Hepatocyte (in vitro differentiated cells): ENCODE data around the gene DNMT3A. TPM values are rescaled to one million over a fixed set of nuclear protein-coding genes. Genes with fewer than 3 reads are reported as not detected.

ENCODE experiments used
- DNase-seq: peaks from one replicate; pipeline ENCODE4 v3.0.0-alpha.2; 2016; ENCODE audit warnings: low spot score
- H2AFZ ChIP-seq: fragments of 200-600 bp; sonication (generic); 2 replicates; pipeline ENCODE4 v1.6.0; 2016; ENCODE audit warnings: antibody characterized with exemption, mild to moderate bottlenecking
- H3K27ac ChIP-seq: fragments of 200-600 bp; sonication (generic); 2 replicates; pipeline ENCODE4 v1.5.1; 2016; ENCODE audit warnings: mild to moderate bottlenecking
- H3K27me3 ChIP-seq: fragments of 200-600 bp; sonication (generic); 2 replicates; pipeline ENCODE4 v1.6.1; 2016
- H3K36me3 ChIP-seq: fragments of 200-600 bp; sonication (generic); replicated peaks from 2 replicates; pipeline ENCODE4 v1.5.1; 2016; ENCODE audit warnings: low read depth; ENCODE audit not compliant: insufficient read depth
- H3K4me1 ChIP-seq: fragments of 200-600 bp; sonication (generic); 2 replicates; pipeline ENCODE4 v1.5.1; 2016; ENCODE audit warnings: mild to moderate bottlenecking, moderate library complexity; ENCODE audit not compliant: insufficient read depth
- H3K4me2 ChIP-seq: fragments of 200-600 bp; sonication (generic); 2 replicates; pipeline ENCODE4 v1.6.0; 2016
- H3K4me3 ChIP-seq: fragments of 200-600 bp; sonication (generic); 2 replicates; pipeline ENCODE4 v1.5.1; 2016; ENCODE audit warnings: mild to moderate bottlenecking
- H3K79me2 ChIP-seq: fragments of 200-600 bp; sonication (generic); 2 replicates; pipeline ENCODE4 v1.6.0; 2017; ENCODE audit warnings: mild to moderate bottlenecking
- H3K9me2 ChIP-seq: fragments of 200-600 bp; sonication (generic); replicated peaks from 2 replicates; pipeline ENCODE4 v1.6.0; 2017; ENCODE audit warnings: mild to moderate bottlenecking; ENCODE audit not compliant: insufficient read depth
- H3K9me3 ChIP-seq: fragments of 200-600 bp; sonication (generic); 2 replicates; pipeline ENCODE4 v1.5.1; 2016; ENCODE audit warnings: low read depth, mild to moderate bottlenecking
- H4K20me1 ChIP-seq: fragments of 200-600 bp; sonication (generic); 2 replicates; pipeline ENCODE4 v1.6.0; 2016; ENCODE audit warnings: mild to moderate bottlenecking; ENCODE audit not compliant: insufficient read depth, poor library complexity, severe bottlenecking
- EZH2 ChIP-seq: fragments of 200-600 bp; sonication (generic); IDR thresholded peaks from 2 replicates; pipeline ENCODE4 v1.6.1; 2016; ENCODE audit warnings: antibody characterized with exemption, mild to moderate bottlenecking, borderline replicate concordance
- EZH2phosphoT487 ChIP-seq: fragments of 200-600 bp; sonication (generic); IDR thresholded peaks from one replicate; pipeline ENCODE4 v1.6.1; 2018; ENCODE audit warnings: antibody characterized with exemption, mild to moderate bottlenecking, low read depth, moderate library complexity; ENCODE audit not compliant: unreplicated experiment, severe bottlenecking
- WGBS: methylation state at CpG from one replicate; pipeline ENCODE4 v1.1.6; 2016; ENCODE audit warnings: low lambda C conversion rate; ENCODE audit errors: missing lambda C conversion rate; 5-methylcytosine and 5-hydroxymethylcytosine counted together
- polyA plus RNA-seq: library from polyadenylated mRNA; unstranded; fragments of >200 nt; fragmentation: Nextera tagmentation; extraction: Ambion mirVana; gene quantifications from 2 replicates; pipeline ENCODE4 v1.2.1, GENCODE V29; 2016
- total RNA-seq: library from RNA; depleted of rRNA; stranded (reverse); fragments of >200 nt; gene quantifications from 2 replicates; pipeline ENCODE4 v1.2.3, GENCODE V29; 2014
- TF ChIP-seq, protein P1 (sequence below): fragments of 200-600 bp; sonication (generic); IDR thresholded peaks from 2 replicates; pipeline ENCODE4 v1.5.1; 2016; ENCODE audit warnings: antibody characterized with exemption, mild to moderate bottlenecking; ENCODE audit not compliant: poor library complexity

Gene DNMT3A
- total and polyA plus RNA-seq, 2 experiments from 2014 or later = 28.3 to 43.8 TPM

DNA sequence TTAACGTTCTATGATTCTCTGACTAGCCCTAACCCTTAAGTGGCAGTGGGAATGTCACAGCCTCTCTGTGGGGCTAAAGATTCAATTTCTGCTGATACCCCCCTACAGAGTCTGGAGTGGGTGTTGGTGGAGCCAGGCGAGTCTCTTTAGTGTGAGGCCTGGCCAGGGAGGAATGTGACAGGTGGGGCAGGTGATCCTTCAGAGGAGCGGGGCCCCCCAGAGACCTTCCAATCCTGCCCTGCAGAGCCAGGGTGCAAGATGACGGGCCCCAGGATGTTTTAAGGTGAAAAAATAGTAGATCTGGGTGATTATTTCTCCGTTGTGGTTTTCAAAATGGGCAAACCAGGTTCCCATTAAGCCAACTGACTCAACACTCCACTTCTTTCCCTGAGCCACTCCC is 28.2 kb upstream of the DNMT3A start:
- Histone ChIP-seq H2AFZ (no peak overlapping the region), H3K36me3 (no peaks in the 10 kb centered on the region), H3K4me3 (no peak overlapping the region), H3K27me3 (no peaks in the 10 kb centered on the region), H4K20me1 (no peaks in the 10 kb centered on the region), H3K27ac (peak overlapping the region; percentile 92), H3K79me2 (no peaks in the 10 kb centered on the region), H3K9me3 (no peaks in the 10 kb centered on the region), H3K4me1 (peaks cover 18% of the 10 kb centered on the region), H3K9me2 (no peaks in the 10 kb centered on the region), H3K4me2 (no peak overlapping the region)
- TF ChIP-seq EZH2phosphoT487 (no peak), EZH2 (no peak)
- TF ChIP-seq, protein P1, sequence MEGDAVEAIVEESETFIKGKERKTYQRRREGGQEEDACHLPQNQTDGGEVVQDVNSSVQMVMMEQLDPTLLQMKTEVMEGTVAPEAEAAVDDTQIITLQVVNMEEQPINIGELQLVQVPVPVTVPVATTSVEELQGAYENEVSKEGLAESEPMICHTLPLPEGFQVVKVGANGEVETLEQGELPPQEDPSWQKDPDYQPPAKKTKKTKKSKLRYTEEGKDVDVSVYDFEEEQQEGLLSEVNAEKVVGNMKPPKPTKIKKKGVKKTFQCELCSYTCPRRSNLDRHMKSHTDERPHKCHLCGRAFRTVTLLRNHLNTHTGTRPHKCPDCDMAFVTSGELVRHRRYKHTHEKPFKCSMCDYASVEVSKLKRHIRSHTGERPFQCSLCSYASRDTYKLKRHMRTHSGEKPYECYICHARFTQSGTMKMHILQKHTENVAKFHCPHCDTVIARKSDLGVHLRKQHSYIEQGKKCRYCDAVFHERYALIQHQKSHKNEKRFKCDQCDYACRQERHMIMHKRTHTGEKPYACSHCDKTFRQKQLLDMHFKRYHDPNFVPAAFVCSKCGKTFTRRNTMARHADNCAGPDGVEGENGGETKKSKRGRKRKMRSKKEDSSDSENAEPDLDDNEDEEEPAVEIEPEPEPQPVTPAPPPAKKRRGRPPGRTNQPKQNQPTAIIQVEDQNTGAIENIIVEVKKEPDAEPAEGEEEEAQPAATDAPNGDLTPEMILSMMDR = no peak
- WGBS = 86% methylated on average over 5 of the region's 5 CpGs
- DNase-seq = no peak

DNA sequence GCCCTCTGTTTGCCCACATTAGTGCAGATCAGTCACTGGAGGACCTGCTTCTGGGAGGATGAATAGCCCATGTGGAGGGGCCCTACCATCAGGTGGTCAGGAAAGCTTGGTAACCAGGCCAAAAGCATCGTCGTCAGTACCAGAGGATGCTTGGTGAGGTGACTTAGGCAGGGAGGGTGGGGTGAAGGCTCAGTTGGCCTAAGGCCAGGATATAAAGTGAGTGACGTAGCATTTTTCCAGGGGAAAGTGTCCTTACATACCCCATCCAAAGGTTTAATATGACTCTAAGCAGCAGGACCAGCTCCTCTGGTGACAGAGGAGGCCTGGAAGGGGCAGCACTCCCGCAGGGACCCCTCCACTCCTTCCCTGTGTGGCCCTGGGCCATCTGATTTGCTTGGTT is 27.7 kb upstream of the DNMT3A start:
- Histone ChIP-seq H3K4me1 (peaks cover 18% of the 10 kb centered on the region), H3K27ac (peak overlapping the region; percentile 92), H3K4me3 (no peak overlapping the region), H3K79me2 (no peaks in the 10 kb centered on the region), H4K20me1 (no peaks in the 10 kb centered on the region), H3K9me2 (no peaks in the 10 kb centered on the region), H2AFZ (no peak overlapping the region), H3K36me3 (no peaks in the 10 kb centered on the region), H3K4me2 (no peak overlapping the region), H3K9me3 (no peaks in the 10 kb centered on the region), H3K27me3 (no peaks in the 10 kb centered on the region)
- no peak for DNase-seq
- TF ChIP-seq EZH2phosphoT487 (no peak), EZH2 (no peak)
- TF ChIP-seq, protein P1 = no peak
- 78% methylated on average over 4 of the region's 4 CpGs for WGBS

DNA sequence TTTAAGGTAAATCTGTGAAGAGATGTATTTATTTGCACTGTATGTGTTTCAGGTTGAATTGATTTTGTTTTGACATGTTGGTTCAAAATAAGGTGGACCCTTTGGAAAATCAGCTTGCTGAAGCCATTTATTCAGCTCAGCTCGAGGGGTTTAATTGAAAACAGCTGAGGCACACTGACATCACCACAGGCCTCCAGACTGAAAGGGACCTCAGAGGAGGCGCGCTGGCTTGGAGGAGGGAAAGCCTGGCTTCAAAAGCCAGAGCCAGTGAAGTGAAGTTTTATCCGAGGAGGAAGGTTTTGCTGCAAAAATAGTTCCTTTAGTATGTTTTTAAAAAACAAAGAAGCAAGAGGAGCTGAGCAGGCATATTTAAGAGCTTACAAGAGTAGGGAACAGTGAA is 26.9 kb upstream of the DNMT3A start:
- 57% methylated on average over 4 of the region's 4 CpGs for WGBS

More for the DNA sequence above, 26.9 kb upstream of the DNMT3A start:
- no peak for DNase-seq
- Histone ChIP-seq H3K36me3 (no peaks in the 10 kb centered on the region), H3K4me3 (no peak overlapping the region), H3K27ac (peak overlapping the region; percentile 58), H3K9me2 (no peaks in the 10 kb centered on the region), H3K4me2 (no peak overlapping the region), H2AFZ (peak overlapping the region; percentile 33), H3K9me3 (no peaks in the 10 kb centered on the region), H3K27me3 (no peaks in the 10 kb centered on the region), H3K4me1 (peaks cover 18% of the 10 kb centered on the region), H3K79me2 (no peaks in the 10 kb centered on the region), H4K20me1 (no peaks in the 10 kb centered on the region)
- TF ChIP-seq EZH2 (no peak), EZH2phosphoT487 (no peak)
- TF ChIP-seq, protein P1 = no peak
